Measurements from ENCODE around the gene GOLGA2. TPM values are rescaled to one million over a fixed set of nuclear protein-coding genes. Genes with fewer than 3 reads are reported as not detected.

GOLGA2 gene
- total and polyA plus RNA-seq, 2 donors (not counting 1 experiment from before 2014, with no cell fraction given): 118 to 126 TPM

GRCh38 chr9:128213746-128214497 lies 61.9 kb downstream of the GOLGA2 start:
- H3K36me3 ChIP-seq (ENCODE audit: control insufficient read depth, insufficient read depth, low read length): no peaks in the 10 kb centered on the region
- DNase-seq (ENCODE audit: low read depth in 2 of 2): no peak

GRCh38 chr9:128211981-128212281 lies 63.9 kb downstream of the GOLGA2 start:
- TF ChIP-seq EZH2 (IDR thresholded peaks at IDR 0.05; ENCODE audit: low read length, missing control alignments): no peak
- TF ChIP-seq CTCF (conservative IDR thresholded peaks at IDR 0.05 in 1 of 2, IDR thresholded peaks at IDR 0.05 in 1 of 2; ENCODE audit: low read depth in 1 of 2, low read length in 2 of 2): no peak

More at GRCh38 chr9:128213746-128214497, 61.9 kb downstream of the GOLGA2 start:
- no peaks in the 10 kb centered on the region for H3K79me2 ChIP-seq (ENCODE audit: control insufficient read depth, insufficient read depth, low read length)
- H3K9me3 ChIP-seq (ENCODE audit: control insufficient read depth, insufficient read depth, low read depth, low read length): no peaks in the 10 kb centered on the region
- H3K4me1 ChIP-seq (ENCODE audit: control insufficient read depth, extremely low read depth, insufficient read depth, low read length): peaks cover 11% of the 10 kb centered on the region
- no peak overlapping the region for H3K9ac ChIP-seq (ENCODE audit: insufficient read depth, low read length)
- no peak overlapping the region for H3K27ac ChIP-seq (ENCODE audit: insufficient read depth, low read length)
- H3K4me3 ChIP-seq (replicated peaks in 1 of 4; ENCODE audit: control extremely low read depth in 1 of 4, insufficient read depth in 1 of 4, low read depth in 3 of 4, low read length in 4 of 4): no peak overlapping the region
- H4K20me1 ChIP-seq (ENCODE audit: control insufficient read depth, extremely low read depth, insufficient read depth, low read length): peaks cover 2% of the 10 kb centered on the region
- H3K27me3 ChIP-seq (ENCODE audit: control insufficient read depth, insufficient read depth, low read length): no peaks in the 10 kb centered on the region
- TF ChIP-seq EZH2 (IDR thresholded peaks at IDR 0.05; ENCODE audit: low read length, missing control alignments) (no peak), CTCF (conservative IDR thresholded peaks at IDR 0.05 in 1 of 2, IDR thresholded peaks at IDR 0.05 in 1 of 2; ENCODE audit: low read depth in 1 of 2, low read length in 2 of 2) (no peak)
- no peak overlapping the region for H2AFZ ChIP-seq (ENCODE audit: low read length)
- no peak overlapping the region for H3K4me2 ChIP-seq (ENCODE audit: extremely low read depth, insufficient read depth, low read length)

GRCh38 chr9:128211186-128211980 lies 64.4 kb downstream of the GOLGA2 start:
- H3K9ac ChIP-seq (ENCODE audit: insufficient read depth, low read length): peak overlapping the region; percentile 7
- H2AFZ ChIP-seq (ENCODE audit: low read length): no peak overlapping the region
- no peaks in the 10 kb centered on the region for H3K79me2 ChIP-seq (ENCODE audit: control insufficient read depth, insufficient read depth, low read length)
- H3K27me3 ChIP-seq (ENCODE audit: control insufficient read depth, insufficient read depth, low read length): no peaks in the 10 kb centered on the region
- TF ChIP-seq CTCF (conservative IDR thresholded peaks at IDR 0.05 in 1 of 2, IDR thresholded peaks at IDR 0.05 in 1 of 2; ENCODE audit: low read depth in 1 of 2, low read length in 2 of 2) (no peak), EZH2 (IDR thresholded peaks at IDR 0.05; ENCODE audit: low read length, missing control alignments) (no peak)
- H3K36me3 ChIP-seq (ENCODE audit: control insufficient read depth, insufficient read depth, low read length): no peaks in the 10 kb centered on the region
- DNase-seq (ENCODE audit: low read depth in 2 of 2): no peak
- no peak overlapping the region for H3K4me2 ChIP-seq (ENCODE audit: extremely low read depth, insufficient read depth, low read length)
- no peak overlapping the region for H3K27ac ChIP-seq (ENCODE audit: insufficient read depth, low read length)
- peaks cover 5% of the 10 kb centered on the region for H3K4me1 ChIP-seq (ENCODE audit: control insufficient read depth, extremely low read depth, insufficient read depth, low read length)
- no peaks in the 10 kb centered on the region for H3K9me3 ChIP-seq (ENCODE audit: control insufficient read depth, insufficient read depth, low read depth, low read length)
- H3K4me3 ChIP-seq (replicated peaks in 1 of 4; ENCODE audit: control extremely low read depth in 1 of 4, insufficient read depth in 1 of 4, low read depth in 3 of 4, low read length in 4 of 4): no peak overlapping the region
- H4K20me1 ChIP-seq (ENCODE audit: control insufficient read depth, extremely low read depth, insufficient read depth, low read length): no peaks in the 10 kb centered on the region

More at GRCh38 chr9:128211981-128212281, 63.9 kb downstream of the GOLGA2 start:
- no peaks in the 10 kb centered on the region for H3K9me3 ChIP-seq (ENCODE audit: control insufficient read depth, insufficient read depth, low read depth, low read length)
- H3K9ac ChIP-seq (ENCODE audit: insufficient read depth, low read length): no peak overlapping the region
- no peaks in the 10 kb centered on the region for H3K79me2 ChIP-seq (ENCODE audit: control insufficient read depth, insufficient read depth, low read length)
- peaks cover 10% of the 10 kb centered on the region for H3K4me1 ChIP-seq (ENCODE audit: control insufficient read depth, extremely low read depth, insufficient read depth, low read length)
- H3K27me3 ChIP-seq (ENCODE audit: control insufficient read depth, insufficient read depth, low read length): no peaks in the 10 kb centered on the region
- no peak overlapping the region for H2AFZ ChIP-seq (ENCODE audit: low read length)
- H3K27ac ChIP-seq (ENCODE audit: insufficient read depth, low read length): no peak overlapping the region
- peaks cover 2% of the 10 kb centered on the region for H4K20me1 ChIP-seq (ENCODE audit: control insufficient read depth, extremely low read depth, insufficient read depth, low read length)
- H3K4me3 ChIP-seq (replicated peaks in 1 of 4; ENCODE audit: control extremely low read depth in 1 of 4, insufficient read depth in 1 of 4, low read depth in 3 of 4, low read length in 4 of 4): no peak overlapping the region
- no peak for DNase-seq (ENCODE audit: low read depth in 2 of 2)
- H3K36me3 ChIP-seq (ENCODE audit: control insufficient read depth, insufficient read depth, low read length): no peaks in the 10 kb centered on the region
- H3K4me2 ChIP-seq (ENCODE audit: extremely low read depth, insufficient read depth, low read length): no peak overlapping the region

Data from fibroblast of lung (primary cell).